K562 treated with DMSO at 1 percent for 4 hours (cell line): ENCODE measurements around the gene KRTAP2-1. TPM values are rescaled to one million over a fixed set of nuclear protein-coding genes. Genes with fewer than 3 reads are reported as not detected.

ENCODE experiments used
- total RNA-seq: library from RNA; unstranded; fragments of 300-600 nt; gene quantifications from 2 replicates; pipeline ENCODE4 v1.2.3, GENCODE V29; 2022; ENCODE audit not compliant: insufficient read depth

The KRTAP2-1 gene
- not detected in 2 replicates for total RNA-seq

GRCh38 chr17:41046735-41047465 lies at the start of gene KRTAP2-1:
TSS of gene KRTAP2-1 (minus strand) at chr17:41047316. CDS start at chr17:41047267, 49 bp downstream.

GRCh38 chr17:41084100-41084856 lies 37.2 kb upstream of the KRTAP2-1 start, which contains the start of gene KRTAP4-7:
TSS of gene KRTAP4-7 (plus strand) at chr17:41084150. CDS start at chr17:41084207, 57 bp downstream.

GRCh38 chr17:41065829-41066624 lies 18.9 kb upstream of the KRTAP2-1 start, which contains the start of gene KRTAP2-4:
TSS of gene KRTAP2-4 (minus strand) at chr17:41065879. CDS start at chr17:41065845, 34 bp downstream.

GRCh38 chr17:41060052-41060604 lies 13.0 kb upstream of the KRTAP2-1 start, which contains the start of gene KRTAP2-3:
TSS of gene KRTAP2-3 (minus strand) at chr17:41060114. CDS start at chr17:41060050, 64 bp downstream.

GRCh38 chr17:41055130-41055529 lies 8.0 kb upstream of the KRTAP2-1 start, which contains the start of gene KRTAP2-2:
TSS of gene KRTAP2-2 (minus strand) at chr17:41055230. CDS start at chr17:41055211, 19 bp downstream.

GRCh38 chr17:41040783-41041571 lies 6.1 kb downstream of the KRTAP2-1 start, which contains the start of gene KRTAP1-1:
TSS of gene KRTAP1-1 (minus strand) at chr17:41041450. CDS start at chr17:41041397, 53 bp downstream.

GRCh38 chr17:41034346-41034935 lies 12.7 kb downstream of the KRTAP2-1 start, which contains the start of gene KRTAP1-3:
TSS of gene KRTAP1-3 (minus strand) at chr17:41034874. CDS start at chr17:41034821, 53 bp downstream.

GRCh38 chr17:41029633-41030245 lies 17.4 kb downstream of the KRTAP2-1 start, which contains the start of gene KRTAP1-4:
TSS of gene KRTAP1-4 (minus strand) at chr17:41030195. CDS start at chr17:41030078, 117 bp downstream.

GRCh38 chr17:41026715-41027471 lies 20.2 kb downstream of the KRTAP2-1 start, which contains the start of gene KRTAP1-5:
TSS of gene KRTAP1-5 (minus strand) at chr17:41027208. CDS start at chr17:41027155, 53 bp downstream.

GRCh38 chr17:41008811-41009210 lies 38.3 kb downstream of the KRTAP2-1 start, which contains the start of gene KRTAP3-1:
TSS of gene KRTAP3-1 (minus strand) at chr17:41009128. CDS start at chr17:41009074, 54 bp downstream.

GRCh38 chr17:40999563-40999962 lies 47.6 kb downstream of the KRTAP2-1 start, which contains the start of gene KRTAP3-2:
TSS of gene KRTAP3-2 (minus strand) at chr17:40999906. CDS start at chr17:40999853, 53 bp downstream.

Other genes with a start within 250 kb of the KRTAP2-1 start
- gene KRT28, start 247.4 kb downstream of the KRTAP2-1 start, total RNA-seq = not detected in 2 replicates
- 46.6 and 60.8 TPM in 2 replicates for gene KRT10, start 224.7 kb downstream of the KRTAP2-1 start, total RNA-seq
- 5.7 and 8.8 TPM in 2 replicates for gene KRT12, start 180.1 kb downstream of the KRTAP2-1 start, total RNA-seq
- not detected in 2 replicates for gene KRT20, start 162.1 kb downstream of the KRTAP2-1 start, total RNA-seq
- gene KRT23, start 109.7 kb downstream of the KRTAP2-1 start, total RNA-seq = not detected in 2 replicates
- not detected in 2 replicates for gene KRT39, start 80.4 kb downstream of the KRTAP2-1 start, total RNA-seq
- gene KRT40, start 63.0 kb downstream of the KRTAP2-1 start, total RNA-seq = not detected in 2 replicates
- gene KRTAP3-3, start 53.2 kb downstream of the KRTAP2-1 start, total RNA-seq = not detected in 2 replicates
- gene KRTAP3-2, start 47.4 kb downstream of the KRTAP2-1 start, total RNA-seq = not detected in 2 replicates
- gene KRTAP3-1, start 38.2 kb downstream of the KRTAP2-1 start, total RNA-seq = not detected in 2 replicates
- not detected in 2 replicates for gene KRTAP1-5, start 20.1 kb downstream of the KRTAP2-1 start, total RNA-seq
- gene KRTAP1-4, start 17.1 kb downstream of the KRTAP2-1 start, total RNA-seq = not detected in 2 replicates
- not detected in 2 replicates for gene KRTAP1-3, start 12.4 kb downstream of the KRTAP2-1 start, total RNA-seq
- gene KRTAP1-1, start 5.9 kb downstream of the KRTAP2-1 start, total RNA-seq = not detected in 2 replicates
- not detected in 2 replicates for gene KRTAP2-2, start 7.9 kb upstream of the KRTAP2-1 start, total RNA-seq
- not detected in 2 replicates for gene KRTAP2-3, start 12.8 kb upstream of the KRTAP2-1 start, total RNA-seq
- not detected in 2 replicates for gene KRTAP2-4, start 18.6 kb upstream of the KRTAP2-1 start, total RNA-seq
- not detected in 2 replicates for gene KRTAP4-7, start 36.8 kb upstream of the KRTAP2-1 start, total RNA-seq
- gene KRTAP4-8, start 50.8 kb upstream of the KRTAP2-1 start, total RNA-seq = not detected in 2 replicates
- gene KRTAP4-16, start 54.9 kb upstream of the KRTAP2-1 start, total RNA-seq = not detected in 2 replicates
- gene KRTAP4-9, start 58.1 kb upstream of the KRTAP2-1 start, total RNA-seq = not detected in 2 replicates
- not detected in 2 replicates for gene KRTAP4-11, start 71.1 kb upstream of the KRTAP2-1 start, total RNA-seq
- gene KRTAP4-12, start 76.9 kb upstream of the KRTAP2-1 start, total RNA-seq = not detected in 2 replicates
- not detected in 2 replicates for gene KRTAP4-6, start 93.2 kb upstream of the KRTAP2-1 start, total RNA-seq
- not detected in 2 replicates for gene KRTAP4-5, start 102.5 kb upstream of the KRTAP2-1 start, total RNA-seq
- gene KRTAP4-4, start 113.4 kb upstream of the KRTAP2-1 start, total RNA-seq = not detected in 2 replicates
- gene KRTAP4-3, start 120.9 kb upstream of the KRTAP2-1 start, total RNA-seq = not detected in 2 replicates
- not detected in 2 replicates for gene KRTAP4-2, start 130.9 kb upstream of the KRTAP2-1 start, total RNA-seq
- not detected in 2 replicates for gene KRTAP4-1, start 137.6 kb upstream of the KRTAP2-1 start, total RNA-seq
- not detected in 2 replicates for gene KRTAP9-1, start 142.6 kb upstream of the KRTAP2-1 start, total RNA-seq
- gene KRTAP9-2, start 179.3 kb upstream of the KRTAP2-1 start, total RNA-seq = not detected in 2 replicates
- gene KRTAP9-3, start 185.1 kb upstream of the KRTAP2-1 start, total RNA-seq = not detected in 2 replicates
- gene KRTAP9-8, start 190.7 kb upstream of the KRTAP2-1 start, total RNA-seq = not detected in 2 replicates
- gene KRTAP9-4, start 202.4 kb upstream of the KRTAP2-1 start, total RNA-seq = not detected in 2 replicates
- gene KRTAP9-9, start 208.1 kb upstream of the KRTAP2-1 start, total RNA-seq = not detected in 2 replicates
- not detected in 2 replicates for gene KRTAP9-6, start 218.1 kb upstream of the KRTAP2-1 start, total RNA-seq
- gene KRTAP9-7, start 228.4 kb upstream of the KRTAP2-1 start, total RNA-seq = not detected in 2 replicates